GM23338 (cell line): Measurements from ENCODE around the gene TPM3. TPM values are rescaled to one million over a fixed set of nuclear protein-coding genes. Genes with fewer than 3 reads are reported as not detected.
A peak's percentile ranks its signal among the peaks of the same experiment; 100 is the strongest.

ENCODE experiments used
- ATAC-seq: fragments of 200-7000 bp; cut with Tn5 transposase; 3 replicates; pipeline ENCODE4 v1.9.1; 2020
- DNase-seq: peaks from one replicate; pipeline ENCODE4 v3.0.0-alpha.2; 2015; ENCODE audit warnings: low spot score
- H2AFZ ChIP-seq: fragments of 200-600 bp; sonication (generic); 2 replicates; pipeline ENCODE4 v1.8.0; 2016; ENCODE audit warnings: antibody characterized with exemption, mild to moderate bottlenecking, moderate library complexity
- H3F3A ChIP-seq: fragments of 200-600 bp; sonication (generic); replicated peaks from 2 replicates; pipeline ENCODE4 v1.8.0; 2017; ENCODE audit warnings: antibody characterized with exemption, mixed run types, low read depth
- H3K27ac ChIP-seq: fragments of 200-600 bp; sonication (generic); 2 replicates; pipeline ENCODE4 v1.6.1; 2016; ENCODE audit warnings: low read depth
- H3K27me3 ChIP-seq: fragments of 200-600 bp; sonication (generic); 2 replicates; pipeline ENCODE4 v1.8.0; 2016; ENCODE audit warnings: mild to moderate bottlenecking, mixed run types, moderate library complexity; ENCODE audit not compliant: insufficient read depth
- H3K36me3 ChIP-seq: fragments of 200-600 bp; sonication (generic); 2 replicates; pipeline ENCODE4 v1.8.0; 2016; ENCODE audit warnings: mild to moderate bottlenecking; ENCODE audit not compliant: insufficient read depth
- H3K4me1 ChIP-seq: fragments of 200-600 bp; sonication (generic); 2 replicates; pipeline ENCODE4 v1.8.0; 2016; ENCODE audit warnings: mild to moderate bottlenecking, moderate library complexity; ENCODE audit not compliant: insufficient read depth
- H3K4me2 ChIP-seq: fragments of 200-600 bp; sonication (generic); 2 replicates; pipeline ENCODE4 v1.7.1; 2017; ENCODE audit warnings: mixed run types
- H3K4me3 ChIP-seq: fragments of 200-600 bp; sonication (generic); 2 replicates; pipeline ENCODE4 v1.6.1; 2016; ENCODE audit warnings: mixed run types
- H3K79me2 ChIP-seq: fragments of 200-600 bp; sonication (generic); replicated peaks from 2 replicates; pipeline ENCODE4 v1.8.0; 2017; ENCODE audit warnings: mild to moderate bottlenecking; ENCODE audit not compliant: insufficient read depth
- H3K9me2 ChIP-seq: fragments of 200-600 bp; sonication (generic); 2 replicates; pipeline ENCODE4 v1.8.0; 2017; ENCODE audit not compliant: insufficient read depth
- H4K20me1 ChIP-seq: fragments of 200-600 bp; sonication (generic); replicated peaks from 2 replicates; pipeline ENCODE4 v1.8.0; 2017; ENCODE audit warnings: mild to moderate bottlenecking; ENCODE audit not compliant: insufficient read depth
- H3K27ac Mint-ChIP-seq: 2 replicates; pipeline ENCODE4 v1.8.0; 2020; ENCODE audit warnings: inconsistent platforms, mild to moderate bottlenecking, moderate library complexity, mixed read lengths
- H3K27me3 Mint-ChIP-seq: 3 replicates; pipeline ENCODE4 v1.8.0; 2022; ENCODE audit warnings: low read depth, mild to moderate bottlenecking, moderate library complexity, mixed read lengths, inconsistent platforms; ENCODE audit not compliant: insufficient read depth, poor library complexity
- H3K36me3 Mint-ChIP-seq: 3 replicates; pipeline ENCODE4 v1.8.0; 2021; ENCODE audit warnings: low read depth, mild to moderate bottlenecking, inconsistent platforms, moderate library complexity, mixed read lengths
- H3K4me1 Mint-ChIP-seq: 3 replicates; pipeline ENCODE4 v1.8.0; 2020; ENCODE audit warnings: mild to moderate bottlenecking, inconsistent platforms, mixed read lengths
- H3K4me3 Mint-ChIP-seq: 3 replicates; pipeline ENCODE4 v1.8.0; 2021; ENCODE audit warnings: moderate library complexity, mild to moderate bottlenecking, inconsistent platforms, mixed read lengths
- H3K9me3 Mint-ChIP-seq: 3 replicates; pipeline ENCODE4 v1.8.0; 2020; ENCODE audit warnings: moderate library complexity, mild to moderate bottlenecking, inconsistent platforms, mixed read lengths
- CREB1 ChIP-seq: fragments of 250-450 bp; sonication (Bioruptor Pico); IDR thresholded peaks from 2 replicates; pipeline ENCODE4 v1.5.0; 2020; ENCODE audit warnings: low read depth, mild to moderate bottlenecking, moderate library complexity
- EZH2phosphoT487 ChIP-seq: fragments of 200-600 bp; sonication (generic); IDR thresholded peaks from one replicate; pipeline ENCODE4 v1.8.1; 2018; ENCODE audit warnings: antibody characterized with exemption; ENCODE audit not compliant: unreplicated experiment
- JUNB ChIP-seq: IDR thresholded peaks from one replicate; pipeline ENCODE4 v1.6.1; 2016; ENCODE audit warnings: antibody characterized with exemption; ENCODE audit not compliant: unreplicated experiment
- POLR2AphosphoS5 ChIP-seq: IDR thresholded peaks from 2 replicates; pipeline ENCODE4 v1.6.1; 2016; ENCODE audit warnings: antibody characterized with exemption, low read depth
- STAT1 ChIP-seq: IDR thresholded peaks from one replicate; pipeline ENCODE4 v1.6.1; 2016; ENCODE audit warnings: antibody characterized with exemption; ENCODE audit not compliant: unreplicated experiment
- ZNF114 ChIP-seq: fragments of 250-450 bp; sonication (Bioruptor Pico); IDR thresholded peaks from 2 replicates; pipeline ENCODE4 v1.5.0; 2020; ENCODE audit warnings: mild to moderate bottlenecking, moderate library complexity
- polyA plus RNA-seq: library from polyadenylated mRNA; unstranded; fragments of >200 nt; fragmentation: Nextera tagmentation; extraction: Ambion mirVana; gene quantifications from 2 replicates; pipeline ENCODE4 v1.2.1, GENCODE V29; 2016
- total RNA-seq: library from RNA; depleted of rRNA; stranded (reverse); fragments of >200 nt; shearing (Covaris generic); gene quantifications from 2 replicates; pipeline ENCODE4 v1.2.3, GENCODE V29; 2014
- TF ChIP-seq, protein P1 (sequence below): fragments of 250-450 bp; sonication (Bioruptor Pico); IDR thresholded peaks from 2 replicates; pipeline ENCODE4 v1.5.0; 2020; ENCODE audit warnings: mild to moderate bottlenecking, moderate library complexity
- TF ChIP-seq, protein P2 (sequence below), 2 experiments: fragments of 200-600 bp in 1 of 2; sonication (generic) in 1 of 2; conservative IDR thresholded peaks; 2 replicates each; pipeline versions ENCODE4 v1.5.1 to v1.6.1; 2016 to 2017; ENCODE audit warnings: antibody characterized with exemption in 2 of 2, low read depth in 2 of 2, mild to moderate bottlenecking in 2 of 2, moderate library complexity in 1 of 2

Gene TPM3
- total and polyA plus RNA-seq, 2 experiments from 2014 or later, result 544 to 747 TPM

DNA sequence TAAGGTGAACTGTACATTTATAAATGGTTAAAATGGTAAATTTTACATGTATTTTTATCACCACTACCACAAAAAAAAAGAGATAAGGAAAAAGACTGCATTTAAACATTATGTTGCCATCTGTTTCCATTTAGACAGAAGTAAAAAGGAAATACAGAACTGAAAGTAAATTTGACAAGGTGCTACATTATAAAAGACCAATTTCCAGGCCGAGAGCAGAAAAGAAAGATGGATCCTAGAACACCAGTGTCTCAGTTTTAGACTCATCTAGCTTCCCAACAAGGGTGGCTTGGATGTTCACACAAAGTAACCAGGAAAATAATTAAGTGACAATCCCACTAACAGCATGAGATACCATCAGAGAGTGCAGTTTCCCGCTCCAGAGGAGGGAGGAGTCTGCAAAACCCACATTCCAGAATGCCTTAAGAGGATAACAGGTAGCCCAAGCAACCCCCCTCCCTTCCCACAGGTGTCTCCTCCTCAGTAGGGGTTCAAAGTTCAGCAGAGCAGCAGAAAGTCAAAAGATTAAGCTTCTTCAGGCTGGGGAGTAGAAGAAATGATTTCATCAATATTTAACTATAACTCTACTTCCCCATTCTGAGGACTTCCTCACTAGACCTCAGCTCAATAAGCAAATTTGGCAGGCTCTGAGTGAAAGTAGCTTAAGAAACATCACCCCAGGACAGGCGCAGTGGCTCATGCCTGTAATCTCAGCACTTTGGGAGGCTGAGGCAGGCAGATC, 11.8 kb downstream of the TPM3 start:
- H3K36me3 ChIP-seq, result peaks cover 15% of the 10 kb centered on the region; the same call in 1 of the 2 replicates
- peak overlapping the region; percentile 85 for H3K4me2 ChIP-seq
- H3K36me3 Mint-ChIP-seq, result peaks cover 59% of the 10 kb centered on the region
- peak overlapping the region; percentile 63 for H3K4me3 Mint-ChIP-seq
- H3F3A ChIP-seq, result peaks cover 5% of the 10 kb centered on the region
- ATAC-seq (peak; percentile 11), DNase-seq (peak; percentile 72)
- TF ChIP-seq JUNB, result no peak
- TF ChIP-seq, protein P1, sequence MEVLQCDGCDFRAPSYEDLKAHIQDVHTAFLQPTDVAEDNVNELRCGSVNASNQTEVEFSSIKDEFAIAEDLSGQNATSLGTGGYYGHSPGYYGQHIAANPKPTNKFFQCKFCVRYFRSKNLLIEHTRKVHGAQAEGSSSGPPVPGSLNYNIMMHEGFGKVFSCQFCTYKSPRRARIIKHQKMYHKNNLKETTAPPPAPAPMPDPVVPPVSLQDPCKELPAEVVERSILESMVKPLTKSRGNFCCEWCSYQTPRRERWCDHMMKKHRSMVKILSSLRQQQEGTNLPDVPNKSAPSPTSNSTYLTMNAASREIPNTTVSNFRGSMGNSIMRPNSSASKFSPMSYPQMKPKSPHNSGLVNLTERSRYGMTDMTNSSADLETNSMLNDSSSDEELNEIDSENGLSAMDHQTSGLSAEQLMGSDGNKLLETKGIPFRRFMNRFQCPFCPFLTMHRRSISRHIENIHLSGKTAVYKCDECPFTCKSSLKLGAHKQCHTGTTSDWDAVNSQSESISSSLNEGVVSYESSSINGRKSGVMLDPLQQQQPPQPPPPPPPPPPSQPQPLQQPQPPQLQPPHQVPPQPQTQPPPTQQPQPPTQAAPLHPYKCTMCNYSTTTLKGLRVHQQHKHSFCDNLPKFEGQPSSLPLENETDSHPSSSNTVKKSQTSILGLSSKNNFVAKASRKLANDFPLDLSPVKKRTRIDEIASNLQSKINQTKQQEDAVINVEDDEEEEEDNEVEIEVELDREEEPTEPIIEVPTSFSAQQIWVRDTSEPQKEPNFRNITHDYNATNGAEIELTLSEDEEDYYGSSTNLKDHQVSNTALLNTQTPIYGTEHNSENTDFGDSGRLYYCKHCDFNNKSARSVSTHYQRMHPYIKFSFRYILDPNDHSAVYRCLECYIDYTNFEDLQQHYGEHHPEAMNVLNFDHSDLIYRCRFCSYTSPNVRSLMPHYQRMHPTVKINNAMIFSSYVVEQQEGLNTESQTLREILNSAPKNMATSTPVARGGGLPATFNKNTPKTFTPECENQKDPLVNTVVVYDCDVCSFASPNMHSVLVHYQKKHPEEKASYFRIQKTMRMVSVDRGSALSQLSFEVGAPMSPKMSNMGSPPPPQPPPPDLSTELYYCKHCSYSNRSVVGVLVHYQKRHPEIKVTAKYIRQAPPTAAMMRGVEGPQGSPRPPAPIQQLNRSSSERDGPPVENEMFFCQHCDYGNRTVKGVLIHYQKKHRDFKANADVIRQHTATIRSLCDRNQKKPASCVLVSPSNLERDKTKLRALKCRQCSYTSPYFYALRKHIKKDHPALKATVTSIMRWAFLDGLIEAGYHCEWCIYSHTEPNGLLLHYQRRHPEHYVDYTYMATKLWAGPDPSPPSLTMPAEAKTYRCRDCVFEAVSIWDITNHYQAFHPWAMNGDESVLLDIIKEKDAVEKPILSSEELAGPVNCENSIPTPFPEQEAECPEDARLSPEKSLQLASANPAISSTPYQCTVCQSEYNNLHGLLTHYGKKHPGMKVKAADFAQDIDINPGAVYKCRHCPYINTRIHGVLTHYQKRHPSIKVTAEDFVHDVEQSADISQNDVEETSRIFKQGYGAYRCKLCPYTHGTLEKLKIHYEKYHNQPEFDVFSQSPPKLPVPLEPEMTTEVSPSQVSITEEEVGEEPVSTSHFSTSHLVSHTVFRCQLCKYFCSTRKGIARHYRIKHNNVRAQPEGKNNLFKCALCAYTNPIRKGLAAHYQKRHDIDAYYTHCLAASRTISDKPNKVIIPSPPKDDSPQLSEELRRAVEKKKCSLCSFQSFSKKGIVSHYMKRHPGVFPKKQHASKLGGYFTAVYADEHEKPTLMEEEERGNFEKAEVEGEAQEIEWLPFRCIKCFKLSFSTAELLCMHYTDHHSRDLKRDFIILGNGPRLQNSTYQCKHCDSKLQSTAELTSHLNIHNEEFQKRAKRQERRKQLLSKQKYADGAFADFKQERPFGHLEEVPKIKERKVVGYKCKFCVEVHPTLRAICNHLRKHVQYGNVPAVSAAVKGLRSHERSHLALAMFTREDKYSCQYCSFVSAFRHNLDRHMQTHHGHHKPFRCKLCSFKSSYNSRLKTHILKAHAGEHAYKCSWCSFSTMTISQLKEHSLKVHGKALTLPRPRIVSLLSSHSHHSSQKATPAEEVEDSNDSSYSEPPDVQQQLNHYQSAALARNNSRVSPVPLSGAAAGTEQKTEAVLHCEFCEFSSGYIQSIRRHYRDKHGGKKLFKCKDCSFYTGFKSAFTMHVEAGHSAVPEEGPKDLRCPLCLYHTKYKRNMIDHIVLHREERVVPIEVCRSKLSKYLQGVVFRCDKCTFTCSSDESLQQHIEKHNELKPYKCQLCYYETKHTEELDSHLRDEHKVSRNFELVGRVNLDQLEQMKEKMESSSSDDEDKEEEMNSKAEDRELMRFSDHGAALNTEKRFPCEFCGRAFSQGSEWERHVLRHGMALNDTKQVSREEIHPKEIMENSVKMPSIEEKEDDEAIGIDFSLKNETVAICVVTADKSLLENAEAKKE (CRISPR knock-in tag), result no peak
- no peak for TF ChIP-seq CREB1
- TF ChIP-seq POLR2AphosphoS5, result no peak
- no peak for TF ChIP-seq STAT1
- TF ChIP-seq, protein P2, sequence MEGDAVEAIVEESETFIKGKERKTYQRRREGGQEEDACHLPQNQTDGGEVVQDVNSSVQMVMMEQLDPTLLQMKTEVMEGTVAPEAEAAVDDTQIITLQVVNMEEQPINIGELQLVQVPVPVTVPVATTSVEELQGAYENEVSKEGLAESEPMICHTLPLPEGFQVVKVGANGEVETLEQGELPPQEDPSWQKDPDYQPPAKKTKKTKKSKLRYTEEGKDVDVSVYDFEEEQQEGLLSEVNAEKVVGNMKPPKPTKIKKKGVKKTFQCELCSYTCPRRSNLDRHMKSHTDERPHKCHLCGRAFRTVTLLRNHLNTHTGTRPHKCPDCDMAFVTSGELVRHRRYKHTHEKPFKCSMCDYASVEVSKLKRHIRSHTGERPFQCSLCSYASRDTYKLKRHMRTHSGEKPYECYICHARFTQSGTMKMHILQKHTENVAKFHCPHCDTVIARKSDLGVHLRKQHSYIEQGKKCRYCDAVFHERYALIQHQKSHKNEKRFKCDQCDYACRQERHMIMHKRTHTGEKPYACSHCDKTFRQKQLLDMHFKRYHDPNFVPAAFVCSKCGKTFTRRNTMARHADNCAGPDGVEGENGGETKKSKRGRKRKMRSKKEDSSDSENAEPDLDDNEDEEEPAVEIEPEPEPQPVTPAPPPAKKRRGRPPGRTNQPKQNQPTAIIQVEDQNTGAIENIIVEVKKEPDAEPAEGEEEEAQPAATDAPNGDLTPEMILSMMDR (conservative IDR thresholded peaks at IDR 0.05; ENCODE audit: low read depth in 2 of 2), result no peak
- no peak for TF ChIP-seq ZNF114 (CRISPR knock-in tag)
- TF ChIP-seq EZH2phosphoT487, result no peak
- H3K27me3 Mint-ChIP-seq, result peaks cover 10% of the 10 kb centered on the region
- H3K4me1 ChIP-seq, result peaks cover 44% of the 10 kb centered on the region
- H4K20me1 ChIP-seq, result peaks cover 66% of the 10 kb centered on the region
- peaks cover 53% of the 10 kb centered on the region for H3K4me1 Mint-ChIP-seq
- H3K9me2 ChIP-seq, result no peaks in the 10 kb centered on the region
- peaks cover 4% of the 10 kb centered on the region; the same call in 1 of the 3 replicates for H3K9me3 Mint-ChIP-seq
- peak overlapping the region; percentile 88 for H3K4me3 ChIP-seq
- H3K79me2 ChIP-seq, result peaks cover 78% of the 10 kb centered on the region
- H3K27ac ChIP-seq, result peak overlapping the region; percentile 86
- H3K27ac Mint-ChIP-seq, result peak overlapping the region; percentile 77
- H3K27me3 ChIP-seq, result no peaks in the 10 kb centered on the region
- H2AFZ ChIP-seq, result no peak overlapping the region
